Naive B cell (primary cell): ENCODE results near the gene COL9A3. TPM values are rescaled to one million over a fixed set of nuclear protein-coding genes. Genes with fewer than 3 reads are reported as not detected.
A peak's percentile ranks its signal among the peaks of the same experiment; 100 is the strongest.

Source experiments
- ATAC-seq, 2 donors: fragments of 150-1000 bp; cut with Tn5 transposase; 2 replicates each; pipeline ENCODE4 v1.10.0; 2021; ENCODE audit warnings: low read depth in 2 of 2, mild to moderate bottlenecking in 2 of 2, moderate library complexity in 2 of 2
- DNase-seq: peaks from one replicate; pipeline ENCODE4 v3.0.0; 2022
- H3K27ac Mint-ChIP-seq, 6 donors: one replicate each; pipeline ENCODE4 v1.8.0; 2020 to 2022; ENCODE audit warnings: mild to moderate bottlenecking in 6 of 6, mixed read lengths in 6 of 6, moderate library complexity in 5 of 6, inconsistent platforms in 2 of 6
- H3K27me3 Mint-ChIP-seq, 3 donors: one replicate each; pipeline ENCODE4 v1.8.0; 2021 to 2022; ENCODE audit warnings: mixed read lengths in 3 of 3, mild to moderate bottlenecking in 1 of 3
- H3K36me3 Mint-ChIP-seq, 2 donors: one replicate each; pipeline ENCODE4 v1.8.0; 2020 to 2022; ENCODE audit warnings: mixed read lengths in 2 of 2, inconsistent platforms in 1 of 2, mild to moderate bottlenecking in 1 of 2
- H3K4me1 Mint-ChIP-seq, 3 donors: one replicate each; pipeline ENCODE4 v1.8.0; 2020 to 2022; ENCODE audit warnings: mixed read lengths in 3 of 3, inconsistent platforms in 1 of 3, mild to moderate bottlenecking in 1 of 3, moderate library complexity in 1 of 3
- H3K4me3 Mint-ChIP-seq, 8 donors: one replicate each; pipeline ENCODE4 v1.8.0; 2020 to 2022; ENCODE audit warnings: mild to moderate bottlenecking in 8 of 8, mixed read lengths in 8 of 8, moderate library complexity in 8 of 8, inconsistent platforms in 2 of 8
- H3K9me3 Mint-ChIP-seq, 7 donors: one replicate each; pipeline ENCODE4 v1.8.0; 2020 to 2022; ENCODE audit warnings: mixed read lengths in 7 of 7, mild to moderate bottlenecking in 5 of 7, inconsistent platforms in 2 of 7, moderate library complexity in 1 of 7
- polyA plus RNA-seq, 6 donors: library from polyadenylated mRNA; unstranded; fragments of 300-500 nt; fragmentation: Illumina TruSeq; gene quantifications; one replicate each; pipeline ENCODE4 v1.2.3, GENCODE V29; 2021; ENCODE audit warnings: low read depth in 6 of 6

COL9A3 gene
- polyA plus RNA-seq, 6 donors from 2014 or later, result 1.2 to 19.6 (median 2.6) TPM

GRCh38 chr20:62782893-62783278 lies 34.0 kb upstream of the COL9A3 start:
- ATAC-seq (no peak), DNase-seq (no peak)
- H3K4me1 Mint-ChIP-seq, result peaks cover 4 to 8% (median 7%) of the 10 kb centered on the region in 3 donors
- H3K9me3 Mint-ChIP-seq, result peaks cover 0 to 4% (median 0%) of the 10 kb centered on the region in 7 donors
- no peak overlapping the region for H3K4me3 Mint-ChIP-seq
- H3K36me3 Mint-ChIP-seq, result no peaks in the 10 kb centered on the region
- H3K27ac Mint-ChIP-seq, result peak overlapping the region in 2 of 6 donors; percentile 63 to 79
- no peaks in the 10 kb centered on the region for H3K27me3 Mint-ChIP-seq

GRCh38 chr20:62784497-62784896 lies 32.4 kb upstream of the COL9A3 start:
- no peak for DNase-seq
- H3K27ac Mint-ChIP-seq, result no peak overlapping the region
- H3K4me3 Mint-ChIP-seq, result no peak overlapping the region

GRCh38 chr20:62785393-62785792 lies 31.5 kb upstream of the COL9A3 start:
- Mint-ChIP-seq H3K27ac (no peak overlapping the region), H3K4me3 (no peak overlapping the region), H3K4me1 (peaks cover 2 to 9% (median 4%) of the 10 kb centered on the region in 3 donors), H3K9me3 (peaks cover 0 to 4% (median 0%) of the 10 kb centered on the region in 7 donors), H3K27me3 (no peaks in the 10 kb centered on the region), H3K36me3 (no peaks in the 10 kb centered on the region)
- ATAC-seq, result no peak
- no peak for DNase-seq

More at GRCh38 chr20:62784497-62784896, 32.4 kb upstream of the COL9A3 start:
- no peak for ATAC-seq
- Mint-ChIP-seq H3K4me1 (peaks cover 2 to 9% (median 4%) of the 10 kb centered on the region in 3 donors), H3K36me3 (no peaks in the 10 kb centered on the region), H3K27me3 (no peaks in the 10 kb centered on the region), H3K9me3 (peaks cover 0 to 4% (median 0%) of the 10 kb centered on the region in 7 donors)

- Mint-ChIP-seq H3K27me3 (no peaks in the 10 kb centered on the region), H3K36me3 (no peaks in the 10 kb centered on the region), H3K4me1 (peaks cover 2 to 9% (median 4%) of the 10 kb centered on the region in 3 donors), H3K27ac (peak overlapping the region in 1 of 6 donors; percentile 56), H3K9me3 (peaks cover 0 to 4% (median 0%) of the 10 kb centered on the region in 7 donors), H3K4me3 (no peak overlapping the region)
- ATAC-seq (no peak), DNase-seq (no peak)
Observed at GRCh38 chr20:62786157-62786556, 30.7 kb upstream of the COL9A3 start.

GRCh38 chr20:62787321-62787720 lies 29.5 kb upstream of the COL9A3 start:
- DNase-seq (no peak), ATAC-seq (no peak)
- H3K9me3 Mint-ChIP-seq, result peaks cover 0 to 3% (median 0%) of the 10 kb centered on the region in 7 donors
- peak overlapping the region in 2 of 6 donors; percentile 22 to 40 for H3K27ac Mint-ChIP-seq
- H3K4me1 Mint-ChIP-seq, result peaks cover 8 to 16% (median 8%) of the 10 kb centered on the region in 3 donors
- H3K27me3 Mint-ChIP-seq, result no peaks in the 10 kb centered on the region
- no peaks in the 10 kb centered on the region for H3K36me3 Mint-ChIP-seq
- H3K4me3 Mint-ChIP-seq, result peak overlapping the region in 1 of 8 donors; percentile 18

- H3K4me1 Mint-ChIP-seq, result peaks cover 7 to 16% (median 10%) of the 10 kb centered on the region in 3 donors
- no peaks in the 10 kb centered on the region for H3K36me3 Mint-ChIP-seq
- DNase-seq (no peak), ATAC-seq (no peak)
- H3K27ac Mint-ChIP-seq, result peak overlapping the region in 1 of 6 donors; percentile 40
- H3K9me3 Mint-ChIP-seq, result peaks cover 0 to 3% (median 0%) of the 10 kb centered on the region in 7 donors
- no peaks in the 10 kb centered on the region for H3K27me3 Mint-ChIP-seq
- peak overlapping the region in 1 of 8 donors; percentile 29 for H3K4me3 Mint-ChIP-seq
Observed at GRCh38 chr20:62787866-62788265, 29.0 kb upstream of the COL9A3 start.

- ATAC-seq (no peak), DNase-seq (no peak)
- Mint-ChIP-seq H3K9me3 (peaks cover 0 to 3% (median 0%) of the 10 kb centered on the region in 7 donors), H3K27me3 (no peaks in the 10 kb centered on the region), H3K4me1 (peaks cover 12 to 22% (median 18%) of the 10 kb centered on the region in 3 donors), H3K4me3 (no peak overlapping the region), H3K27ac (no peak overlapping the region), H3K36me3 (no peaks in the 10 kb centered on the region)
Observed at GRCh38 chr20:62788607-62789006, 28.2 kb upstream of the COL9A3 start.

GRCh38 chr20:62790075-62790474 lies 26.8 kb upstream of the COL9A3 start:
- H3K9me3 Mint-ChIP-seq, result peaks cover 0 to 3% (median 0%) of the 10 kb centered on the region in 7 donors
- H3K36me3 Mint-ChIP-seq, result no peaks in the 10 kb centered on the region
- H3K27ac Mint-ChIP-seq, result peak overlapping the region in 2 of 6 donors; percentile 47 to 75
- H3K4me3 Mint-ChIP-seq, result no peak overlapping the region
- H3K27me3 Mint-ChIP-seq, result no peaks in the 10 kb centered on the region
- no peak for DNase-seq
- peaks cover 13 to 27% (median 25%) of the 10 kb centered on the region in 3 donors for H3K4me1 Mint-ChIP-seq
- ATAC-seq, result no peak

- H3K27me3 Mint-ChIP-seq, result no peaks in the 10 kb centered on the region
- H3K27ac Mint-ChIP-seq, result peak overlapping the region in 5 of 6 donors; percentile 42 to 93 (median 91)
- DNase-seq, result peak; percentile 61
- peaks cover 20 to 30% (median 27%) of the 10 kb centered on the region in 3 donors for H3K4me1 Mint-ChIP-seq
- peaks cover 0 to 3% (median 0%) of the 10 kb centered on the region in 7 donors for H3K9me3 Mint-ChIP-seq
- peak overlapping the region in 3 of 8 donors; percentile 64 to 93 (median 83) for H3K4me3 Mint-ChIP-seq
- H3K36me3 Mint-ChIP-seq, result no peaks in the 10 kb centered on the region
- no peak for ATAC-seq
Observed at GRCh38 chr20:62791301-62792181, 25.3 kb upstream of the COL9A3 start.

GRCh38 chr20:62792182-62792939 lies 24.5 kb upstream of the COL9A3 start:
- no peak for DNase-seq
- ATAC-seq, result no peak
- Mint-ChIP-seq H3K27me3 (no peaks in the 10 kb centered on the region), H3K36me3 (no peaks in the 10 kb centered on the region), H3K9me3 (peaks cover 0 to 3% (median 0%) of the 10 kb centered on the region in 7 donors), H3K4me1 (peaks cover 20 to 35% (median 28%) of the 10 kb centered on the region in 3 donors), H3K27ac (peak overlapping the region in 5 of 6 donors; percentile 5 to 96 (median 68)), H3K4me3 (peak overlapping the region in 5 of 8 donors; percentile 18 to 93 (median 80))

GRCh38 chr20:62792940-62793756 lies 23.7 kb upstream of the COL9A3 start:
- Mint-ChIP-seq H3K36me3 (no peaks in the 10 kb centered on the region), H3K27ac (peak overlapping the region; percentile 91 to 98 (median 96)), H3K4me3 (peak overlapping the region; percentile 18 to 93 (median 82)), H3K27me3 (no peaks in the 10 kb centered on the region), H3K4me1 (peaks cover 24 to 38% (median 29%) of the 10 kb centered on the region in 3 donors), H3K9me3 (peaks cover 0 to 1% (median 0%) of the 10 kb centered on the region in 7 donors)
- no peak for ATAC-seq
- DNase-seq, result no peak

GRCh38 chr20:62793757-62794006 lies 23.2 kb upstream of the COL9A3 start:
- H3K27ac Mint-ChIP-seq, result peak overlapping the region; percentile 91 to 98 (median 96)
- H3K36me3 Mint-ChIP-seq, result peaks cover 0 to 5% of the 10 kb centered on the region in 2 donors

More at GRCh38 chr20:62793757-62794006, 23.2 kb upstream of the COL9A3 start:
- peaks cover 0 to 1% (median 0%) of the 10 kb centered on the region in 7 donors for H3K9me3 Mint-ChIP-seq
- ATAC-seq (no peak), DNase-seq (no peak)
- H3K4me3 Mint-ChIP-seq, result peak overlapping the region; percentile 76 to 93 (median 82)
- H3K4me1 Mint-ChIP-seq, result peaks cover 30 to 42% (median 34%) of the 10 kb centered on the region in 3 donors
- H3K27me3 Mint-ChIP-seq, result no peaks in the 10 kb centered on the region
